Gastroesophageal sphincter (tissue), 4 donors: ENCODE data around the gene HTR3B. TPM values are rescaled to one million over a fixed set of nuclear protein-coding genes. Genes with fewer than 3 reads are reported as not detected.

Experiments
- ATAC-seq: fragments of 150-250 bp; one replicate; pipeline ENCODE4 v1.9.1; 2016; ENCODE audit warnings: mild to moderate bottlenecking, moderate library complexity
- H3K27ac ChIP-seq, 4 donors: fragments of 200-600 bp; sonication (generic) in 3 of 4; 1 replicate in 3 of 4; 2 replicates in 1 of 4; pipeline ENCODE4 v1.5.1; 2016 to 2019
- H3K27me3 ChIP-seq: fragments of 200-600 bp; sonication (generic); one replicate; pipeline ENCODE4 v1.5.1; 2019
- H3K36me3 ChIP-seq, 2 donors: fragments of 200-600 bp; sonication (generic); one replicate each; pipeline ENCODE4 v1.5.1; 2019; ENCODE audit warnings: control low read depth in 1 of 2
- H3K4me1 ChIP-seq, 3 donors: fragments of 200-600 bp; sonication (generic); 1 replicate in 2 of 3; 2 replicates in 1 of 3; pipeline ENCODE4 v1.5.1; 2016 to 2019; ENCODE audit warnings: control low read depth in 2 of 3
- H3K4me3 ChIP-seq, 2 donors: fragments of 200-600 bp; sonication (generic); one replicate each; pipeline ENCODE4 v1.5.1; 2019; ENCODE audit warnings: mild to moderate bottlenecking in 1 of 2, moderate library complexity in 1 of 2
- H3K9me3 ChIP-seq, 3 donors: fragments of 200-600 bp; sonication (generic); one replicate each; pipeline ENCODE4 v1.5.1; 2017 to 2019; ENCODE audit warnings: control low read depth in 2 of 3
- CTCF ChIP-seq, 4 experiments: fragments of 200-600 bp in 2 of 4; fragments of 450-650 bp in 2 of 4; sonication (generic) in 1 of 4; IDR thresholded peaks; one replicate each; pipeline ENCODE4 v1.5.1; 2017 to 2019; ENCODE audit warnings: antibody characterized with exemption in 4 of 4, mild to moderate bottlenecking in 2 of 4, moderate library complexity in 2 of 4
- EP300 ChIP-seq: sonication (generic); formaldehyde crosslinking; IDR thresholded peaks from one replicate; pipeline ENCODE4 v1.6.1; 2017; ENCODE audit warnings: antibody characterized with exemption, mild to moderate bottlenecking
- POLR2A ChIP-seq, 2 donors: fragments of 450-650 bp; IDR thresholded peaks; one replicate each; pipeline ENCODE4 v1.6.1; 2017; ENCODE audit warnings: antibody characterized with exemption in 2 of 2, mild to moderate bottlenecking in 2 of 2, moderate library complexity in 1 of 2
- POLR2AphosphoS5 ChIP-seq: sonication (generic); formaldehyde crosslinking; IDR thresholded peaks from one replicate; pipeline ENCODE4 v1.6.1; 2017; ENCODE audit warnings: antibody characterized with exemption
- WGBS, 2 donors: methylation state at CpG; one replicate each; pipeline ENCODE4 v1.1.5; 2018; ENCODE audit warnings: low coverage in 1 of 2; 5-methylcytosine and 5-hydroxymethylcytosine counted together
- total RNA-seq, 4 donors: library from RNA; depleted of rRNA; stranded (reverse); fragments of >200 nt; gene quantifications; one replicate each; pipeline ENCODE4 v1.1.0, GENCODE V29; 2016

The HTR3B gene
- total RNA-seq, 4 donors from 2014 or later = not detected

DNA sequence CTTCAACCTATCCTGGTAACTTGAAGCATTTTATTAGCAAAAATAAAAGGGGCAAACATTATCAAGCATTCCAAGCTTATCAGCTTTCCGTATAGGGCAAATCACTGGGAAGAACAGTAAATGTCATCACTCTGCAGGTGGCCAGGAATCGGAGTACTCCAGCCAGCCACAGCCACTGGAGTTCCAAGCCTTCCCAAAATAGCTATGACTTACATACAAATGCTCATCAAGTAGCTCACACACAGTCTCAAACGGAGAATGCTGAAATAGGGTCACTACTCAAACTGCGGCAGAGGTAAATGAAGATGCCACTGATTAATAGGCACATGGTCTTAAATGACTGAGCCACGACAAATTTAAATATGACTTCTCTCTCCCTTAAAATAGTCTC lies 31.4 kb upstream of the HTR3B start:
- TF ChIP-seq POLR2AphosphoS5 = peak; percentile 42
- no peak for TF ChIP-seq EP300
- Histone ChIP-seq H3K4me1 (peaks cover 0 to 56% (median 8%) of the 10 kb centered on the region in 3 donors), H3K27me3 (no peaks in the 10 kb centered on the region), H3K4me3 (peak overlapping the region in 1 of 2 donors; percentile 70), H3K9me3 (no peaks in the 10 kb centered on the region), H3K36me3 (no peaks in the 10 kb centered on the region), H3K27ac (peak overlapping the region; percentile 24 to 95 (median 74))
- no peak for ATAC-seq
- WGBS, 2 donors = 22 to 29% methylated on average over 5 of the region's 5 CpGs

- H3K9me3 ChIP-seq = no peaks in the 10 kb centered on the region
- peak overlapping the region in 2 of 4 donors; percentile 90 to 95 for H3K27ac ChIP-seq
- no peak for ATAC-seq
- no peak for TF ChIP-seq POLR2AphosphoS5
- no peak for TF ChIP-seq CTCF (IDR thresholded peaks at IDR 0.05)
- TF ChIP-seq POLR2A (IDR thresholded peaks at IDR 0.05) = no peak
- no peak for TF ChIP-seq EP300
- no peaks in the 10 kb centered on the region for H3K27me3 ChIP-seq
- H3K36me3 ChIP-seq = no peaks in the 10 kb centered on the region
- H3K4me1 ChIP-seq = peaks cover 0 to 56% (median 8%) of the 10 kb centered on the region in 3 donors
- peak overlapping the region; percentile 70 to 82 for H3K4me3 ChIP-seq
- WGBS, 2 donors = 65 to 84% methylated on average over 7 of the region's 19 CpGs
These were observed 30.5 kb upstream of the HTR3B start for GRCh38 chr11:113874096-113874495.

DNA sequence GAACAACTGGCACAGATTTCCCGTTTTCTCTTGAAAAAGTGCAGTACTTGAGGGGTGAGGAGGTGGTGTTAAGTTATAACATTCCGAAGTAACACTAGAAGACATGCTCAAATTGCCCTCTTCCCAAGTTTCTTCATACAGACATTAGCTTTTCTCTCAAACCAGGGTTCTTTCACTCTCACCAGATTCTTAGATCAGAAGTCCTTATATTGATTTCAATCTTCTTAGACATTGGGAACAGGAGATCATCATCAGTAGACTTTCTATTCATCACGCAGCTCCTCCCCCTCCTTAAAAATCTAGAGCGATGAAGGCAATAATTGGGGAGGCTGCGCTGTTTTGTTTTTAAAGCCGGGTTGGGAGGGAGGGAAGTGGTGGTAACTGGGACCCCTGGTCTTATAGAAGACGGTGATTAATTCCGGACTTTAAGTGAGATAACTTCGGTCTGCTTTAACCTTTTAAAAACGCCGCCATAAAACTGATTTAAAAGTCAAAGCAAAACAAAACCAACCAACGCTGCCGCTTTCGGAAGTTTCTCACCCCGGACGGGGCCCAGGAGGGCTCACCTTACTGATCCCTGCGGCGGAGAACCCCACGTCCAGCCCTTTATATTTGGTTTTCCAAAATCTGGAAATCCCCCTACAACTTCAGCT lies 29.9 kb upstream of the HTR3B start:
- Histone ChIP-seq H3K4me3 (peak overlapping the region; percentile 70 to 82), H3K27me3 (no peaks in the 10 kb centered on the region), H3K36me3 (no peaks in the 10 kb centered on the region), H3K27ac (peak overlapping the region; percentile 35 to 95 (median 90)), H3K4me1 (peaks cover 0 to 56% (median 8%) of the 10 kb centered on the region in 3 donors), H3K9me3 (no peaks in the 10 kb centered on the region)
- TF ChIP-seq CTCF (IDR thresholded peaks at IDR 0.05) (no peak), EP300 (no peak), POLR2A (IDR thresholded peaks at IDR 0.05) (no peak), POLR2AphosphoS5 (no peak)
- no peak for ATAC-seq
- WGBS, 2 donors = 2 to 3% methylated on average over 12 to 18 of the region's 19 CpGs

GRCh38 chr11:113875234-113876073 lies 29.1 kb upstream of the HTR3B start, which contains the start of gene USP28:
TSS of gene USP28 (minus strand) at chr11:113875572. CDS start at chr11:113875501, 71 bp downstream.
- Histone ChIP-seq H3K27me3 (no peaks in the 10 kb centered on the region), H3K4me1 (peaks cover 0 to 52% (median 8%) of the 10 kb centered on the region in 3 donors), H3K27ac (peak within 1 kb of the TSS; percentile 73 to 95 (median 90)), H3K9me3 (no peaks in the 10 kb centered on the region), H3K36me3 (no peaks in the 10 kb centered on the region), H3K4me3 (peak within 1 kb of the TSS; percentile 70 to 82)
- ATAC-seq = peak; percentile 94
- WGBS, 2 donors = 0% methylated on average over 4 of the region's 95 CpGs; no CpG with 5 or more reads in 1 of the 2 donors
- TF ChIP-seq CTCF (IDR thresholded peaks at IDR 0.05) = peak in 2 of 4 experiments; percentile 43 to 55
- TF ChIP-seq POLR2A (IDR thresholded peaks at IDR 0.05) = peak; percentile 70 to 72
- TF ChIP-seq POLR2AphosphoS5 = peak; percentile 89
- TF ChIP-seq EP300 = no peak

DNA sequence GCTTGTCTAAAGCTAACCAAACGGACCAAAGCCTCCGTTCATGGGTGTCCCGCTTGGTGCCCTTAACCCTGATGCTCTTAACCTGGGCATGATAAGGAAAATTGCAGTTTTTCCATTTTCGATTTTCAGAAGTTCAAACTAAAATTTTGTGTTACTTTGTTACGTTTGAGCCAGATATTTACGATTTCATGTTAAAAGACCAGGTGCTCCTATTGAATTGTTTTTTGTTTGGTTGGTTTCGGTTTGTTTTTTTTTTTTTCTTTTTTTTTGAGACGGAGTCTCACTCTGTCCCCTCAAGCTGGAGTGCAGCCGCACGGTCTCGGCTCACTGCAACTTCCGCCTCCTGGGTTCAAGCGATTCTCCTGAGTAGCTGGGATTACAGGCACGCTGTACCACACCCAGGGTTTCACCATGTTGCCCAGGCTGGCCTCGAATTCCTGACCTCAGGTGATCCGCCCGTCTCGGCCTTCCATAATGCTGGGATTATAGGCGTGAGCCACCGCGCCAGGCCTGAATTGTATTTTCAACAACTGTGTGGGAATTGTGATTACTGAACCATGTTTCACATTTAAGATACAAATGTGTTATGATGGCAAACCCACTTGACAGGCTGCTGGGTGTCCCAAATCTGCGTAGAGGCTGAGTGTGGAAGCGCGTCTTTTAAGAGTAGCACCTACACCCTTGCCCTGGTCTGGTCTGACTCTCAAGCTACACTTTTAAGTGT lies 28.4 kb upstream of the HTR3B start:
- H3K36me3 ChIP-seq = no peaks in the 10 kb centered on the region
- 65 to 75% methylated on average over 11 to 17 of the region's 24 CpGs for WGBS, 2 donors

More for the DNA sequence above, 28.4 kb upstream of the HTR3B start:
- ATAC-seq = no peak
- TF ChIP-seq POLR2A (IDR thresholded peaks at IDR 0.05) (no peak), POLR2AphosphoS5 (no peak), EP300 (no peak), CTCF (IDR thresholded peaks at IDR 0.05) (no peak)
- no peaks in the 10 kb centered on the region for H3K27me3 ChIP-seq
- peaks cover 0 to 44% (median 8%) of the 10 kb centered on the region in 3 donors for H3K4me1 ChIP-seq
- no peaks in the 10 kb centered on the region for H3K9me3 ChIP-seq
- H3K4me3 ChIP-seq = peak overlapping the region; percentile 47 to 70
- H3K27ac ChIP-seq = peak overlapping the region; percentile 73 to 95 (median 90)
